Measurements from ENCODE around the gene HNRNPF.
"Not testable (repeated sequence)": the region's sequence is repeated elsewhere in the genome, so short reads cannot be mapped to it uniquely, and the experiment has no call there.

The HNRNPF gene

GRCh38 chr10:43453266-43453831, 44.4 kb upstream of the HNRNPF start:
- Histone ChIP-seq H3K9me3 (ENCODE audit: insufficient read depth, low read length, severe bottlenecking) (no peaks in the 10 kb centered on the region), H4K20me1 (ENCODE audit: insufficient read depth, low read length) (no peaks in the 10 kb centered on the region; the same call in 1 of the 2 replicates), H3K79me2 (ENCODE audit: insufficient read depth, low read length) (peaks cover 37% of the 10 kb centered on the region), H3K4me3 (ENCODE audit: low read depth in 1 of 2, low read length in 2 of 2) (peak overlapping the region in 1 of 2 experiments; percentile 40; a peak in 1 of 4 replicates), H3K27ac (ENCODE audit: low read length) (peak overlapping the region; percentile 99), H2AFZ (ENCODE audit: low read depth, low read length) (no peak overlapping the region), H3K9ac (ENCODE audit: low read depth, low read length) (peak overlapping the region; percentile 86), H3K4me1 (ENCODE audit: insufficient read depth, low read length) (peaks cover 54% of the 10 kb centered on the region), H3K27me3 (ENCODE audit: insufficient read depth, low read length, poor library complexity) (no peaks in the 10 kb centered on the region), H3K4me2 (ENCODE audit: insufficient read depth, low read length) (peak overlapping the region; percentile 71), H3K36me3 (ENCODE audit: insufficient read depth, low read length) (no peaks in the 10 kb centered on the region; the same call in 1 of the 2 replicates)
- TF ChIP-seq, protein P1, sequence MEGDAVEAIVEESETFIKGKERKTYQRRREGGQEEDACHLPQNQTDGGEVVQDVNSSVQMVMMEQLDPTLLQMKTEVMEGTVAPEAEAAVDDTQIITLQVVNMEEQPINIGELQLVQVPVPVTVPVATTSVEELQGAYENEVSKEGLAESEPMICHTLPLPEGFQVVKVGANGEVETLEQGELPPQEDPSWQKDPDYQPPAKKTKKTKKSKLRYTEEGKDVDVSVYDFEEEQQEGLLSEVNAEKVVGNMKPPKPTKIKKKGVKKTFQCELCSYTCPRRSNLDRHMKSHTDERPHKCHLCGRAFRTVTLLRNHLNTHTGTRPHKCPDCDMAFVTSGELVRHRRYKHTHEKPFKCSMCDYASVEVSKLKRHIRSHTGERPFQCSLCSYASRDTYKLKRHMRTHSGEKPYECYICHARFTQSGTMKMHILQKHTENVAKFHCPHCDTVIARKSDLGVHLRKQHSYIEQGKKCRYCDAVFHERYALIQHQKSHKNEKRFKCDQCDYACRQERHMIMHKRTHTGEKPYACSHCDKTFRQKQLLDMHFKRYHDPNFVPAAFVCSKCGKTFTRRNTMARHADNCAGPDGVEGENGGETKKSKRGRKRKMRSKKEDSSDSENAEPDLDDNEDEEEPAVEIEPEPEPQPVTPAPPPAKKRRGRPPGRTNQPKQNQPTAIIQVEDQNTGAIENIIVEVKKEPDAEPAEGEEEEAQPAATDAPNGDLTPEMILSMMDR (IDR thresholded peaks at IDR 0.05; ENCODE audit: borderline replicate concordance, extremely low read depth, low read length, poor library complexity, severe bottlenecking) = no peak
- TF ChIP-seq EZH2 (IDR thresholded peaks at IDR 0.05; ENCODE audit: borderline replicate concordance, low read depth, low read length, severe bottlenecking) = no peak
- DNase-seq (peak; percentile 48), ATAC-seq (ENCODE audit: insufficient read depth, low read depth) (peak; percentile 44)

GRCh38 chr10:43452356-43452914, 43.4 kb upstream of the HNRNPF start:
- H3K36me3 ChIP-seq (ENCODE audit: insufficient read depth, low read length) = no peaks in the 10 kb centered on the region; the same call in 1 of the 2 replicates
- peaks cover 37% of the 10 kb centered on the region for H3K79me2 ChIP-seq (ENCODE audit: insufficient read depth, low read length)
- ATAC-seq (ENCODE audit: insufficient read depth, low read depth) = no peak
- H3K4me3 ChIP-seq (ENCODE audit: low read depth in 1 of 2, low read length in 2 of 2) = peak overlapping the region in 1 of 2 experiments; percentile 40; a peak in 2 of 4 replicates
- H3K4me2 ChIP-seq (ENCODE audit: insufficient read depth, low read length) = peak overlapping the region; percentile 71
- no peaks in the 10 kb centered on the region for H3K27me3 ChIP-seq (ENCODE audit: insufficient read depth, low read length, poor library complexity)
- no peak for DNase-seq
- H4K20me1 ChIP-seq (ENCODE audit: insufficient read depth, low read length) = no peaks in the 10 kb centered on the region; the same call in 1 of the 2 replicates
- H3K27ac ChIP-seq (ENCODE audit: low read length) = peak overlapping the region; percentile 99
- H3K9ac ChIP-seq (ENCODE audit: low read depth, low read length) = peak overlapping the region; percentile 86
- H2AFZ ChIP-seq (ENCODE audit: low read depth, low read length) = peak overlapping the region; percentile 1
- TF ChIP-seq, protein P1 (IDR thresholded peaks at IDR 0.05; ENCODE audit: borderline replicate concordance, extremely low read depth, low read length, poor library complexity, severe bottlenecking) = no peak
- no peak for TF ChIP-seq EZH2 (IDR thresholded peaks at IDR 0.05; ENCODE audit: borderline replicate concordance, low read depth, low read length, severe bottlenecking)
- peaks cover 54% of the 10 kb centered on the region for H3K4me1 ChIP-seq (ENCODE audit: insufficient read depth, low read length)
- H3K9me3 ChIP-seq (ENCODE audit: insufficient read depth, low read length, severe bottlenecking) = no peaks in the 10 kb centered on the region

DNA sequence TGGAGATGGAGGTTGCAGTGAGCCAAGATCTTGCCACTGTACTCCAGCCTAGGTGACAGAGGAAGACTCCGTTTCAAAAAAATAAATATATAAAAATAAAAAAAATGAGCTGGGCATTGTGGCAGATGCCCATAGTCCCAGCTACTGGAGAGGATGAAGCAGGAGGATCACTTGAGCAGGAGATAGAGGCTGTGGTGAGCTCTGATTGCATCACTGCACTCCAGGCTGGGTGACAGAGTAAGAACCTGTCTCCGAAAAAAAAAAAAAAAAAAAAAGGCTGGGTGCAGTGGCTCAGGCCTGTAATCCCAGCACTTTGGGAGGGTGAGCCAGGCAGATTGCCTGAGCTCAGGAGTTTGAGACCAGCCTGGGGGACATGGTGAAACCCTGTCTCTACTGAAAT, 39.8 kb upstream of the HNRNPF start:
- H3K9ac ChIP-seq (ENCODE audit: low read depth, low read length) = no peak overlapping the region
- H4K20me1 ChIP-seq (ENCODE audit: insufficient read depth, low read length) = no peaks in the 10 kb centered on the region; the same call in 1 of the 2 replicates
- no peaks in the 10 kb centered on the region for H3K27me3 ChIP-seq (ENCODE audit: insufficient read depth, low read length, poor library complexity)
- peaks cover 14% of the 10 kb centered on the region for H3K79me2 ChIP-seq (ENCODE audit: insufficient read depth, low read length)
- H3K9me3 ChIP-seq (ENCODE audit: insufficient read depth, low read length, severe bottlenecking) = peaks cover 7% of the 10 kb centered on the region
- H3K4me2 ChIP-seq (ENCODE audit: insufficient read depth, low read length) = no peak overlapping the region
- no peaks in the 10 kb centered on the region for H3K36me3 ChIP-seq (ENCODE audit: insufficient read depth, low read length)
- no peak overlapping the region for H3K4me3 ChIP-seq (ENCODE audit: low read depth in 1 of 2, low read length in 2 of 2)
- ATAC-seq (ENCODE audit: insufficient read depth, low read depth) = no peak
- H3K27ac ChIP-seq (ENCODE audit: low read length) = no peak overlapping the region
- DNase-seq = no peak
- peaks cover 29% of the 10 kb centered on the region for H3K4me1 ChIP-seq (ENCODE audit: insufficient read depth, low read length)
- TF ChIP-seq EZH2 (IDR thresholded peaks at IDR 0.05; ENCODE audit: borderline replicate concordance, low read depth, low read length, severe bottlenecking) = no peak
- no peak overlapping the region for H2AFZ ChIP-seq (ENCODE audit: low read depth, low read length)

GRCh38 chr10:43446219-43447017, 37.4 kb upstream of the HNRNPF start:
- not testable (repeated sequence) for H2AFZ ChIP-seq (ENCODE audit: low read depth, low read length); H3K79me2 ChIP-seq (ENCODE audit: insufficient read depth, low read length); H3K4me3 ChIP-seq (ENCODE audit: low read depth in 1 of 2, low read length in 2 of 2); H3K9me3 ChIP-seq (ENCODE audit: insufficient read depth, low read length, severe bottlenecking); H3K4me2 ChIP-seq (ENCODE audit: insufficient read depth, low read length); H3K36me3 ChIP-seq (ENCODE audit: insufficient read depth, low read length); H3K27me3 ChIP-seq (ENCODE audit: insufficient read depth, low read length, poor library complexity); H3K4me1 ChIP-seq (ENCODE audit: insufficient read depth, low read length); H4K20me1 ChIP-seq (ENCODE audit: insufficient read depth, low read length); H3K9ac ChIP-seq (ENCODE audit: low read depth, low read length); ATAC-seq (ENCODE audit: insufficient read depth, low read depth); H3K27ac ChIP-seq (ENCODE audit: low read length)
- DNase-seq = peak; percentile 57
